Stimulated activated CD8-positive, alpha-beta memory T cell treated with anti-CD3 and anti-CD28 coated beads, Interleukin-4, amount 100 ng/mL, for 48 hours (primary cell): ENCODE measurements around the gene AQR.
"Not testable (repeated sequence)": the region's sequence is repeated elsewhere in the genome, so short reads cannot be mapped to it uniquely, and the experiment has no call there.

Experiments
- DNase-seq: peaks from one replicate; pipeline ENCODE4 v3.0.0-alpha.2; 2020

The AQR gene

GRCh38 chr15:34969340-34970097, at the start of gene AQR:
Gene AQR, minus strand, starts transcription at chr15:34969742. Its CDS starts 129 bp downstream, at chr15:34969613.
- peak; percentile 92 for DNase-seq

GRCh38 chr15:35014241-35014640, 44.7 kb upstream of the AQR start:
- DNase-seq: no peak

- no peak for DNase-seq
These were observed 43.8 kb upstream of the AQR start for GRCh38 chr15:35013370-35013769.

DNA sequence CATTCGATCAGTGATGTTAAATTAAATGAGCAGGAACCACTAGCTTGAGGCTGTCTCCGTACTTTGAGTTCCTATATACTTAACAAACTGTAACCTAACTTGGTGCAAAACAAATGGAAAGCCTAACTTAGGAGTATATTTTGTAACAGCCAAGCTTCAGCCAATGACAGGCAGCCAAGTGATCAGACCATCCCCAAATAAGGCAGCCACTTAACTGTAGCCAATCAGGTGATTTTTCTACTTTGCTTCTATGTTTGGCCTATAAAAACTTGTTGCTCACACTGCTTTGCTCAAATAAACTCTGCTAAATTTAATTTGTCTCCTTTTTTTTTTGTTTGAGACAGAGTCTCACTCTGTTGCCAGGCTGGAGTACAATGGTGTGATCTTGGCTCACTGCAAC, 37.9 kb upstream of the AQR start:
- DNase-seq: no peak

DNA sequence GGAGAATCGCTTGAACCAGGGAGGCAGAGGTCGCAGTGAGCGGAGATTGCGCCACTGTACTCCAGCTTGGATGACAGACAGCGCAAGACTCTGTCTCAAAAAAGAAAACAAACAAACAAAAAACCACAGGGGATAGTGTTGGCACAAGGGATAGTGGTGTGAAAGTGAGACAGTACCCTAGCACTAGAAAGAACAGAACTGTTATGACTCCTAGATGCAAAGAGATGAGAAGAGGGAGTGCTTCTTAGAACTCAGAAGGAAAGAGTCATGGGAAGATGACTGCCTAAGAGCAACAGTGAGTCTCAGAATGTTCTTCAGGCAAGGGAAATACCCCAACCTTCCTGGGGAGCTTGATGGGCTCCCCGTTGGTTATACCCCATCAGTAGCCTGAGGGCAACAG, 36.4 kb upstream of the AQR start:
- no peak for DNase-seq

DNA sequence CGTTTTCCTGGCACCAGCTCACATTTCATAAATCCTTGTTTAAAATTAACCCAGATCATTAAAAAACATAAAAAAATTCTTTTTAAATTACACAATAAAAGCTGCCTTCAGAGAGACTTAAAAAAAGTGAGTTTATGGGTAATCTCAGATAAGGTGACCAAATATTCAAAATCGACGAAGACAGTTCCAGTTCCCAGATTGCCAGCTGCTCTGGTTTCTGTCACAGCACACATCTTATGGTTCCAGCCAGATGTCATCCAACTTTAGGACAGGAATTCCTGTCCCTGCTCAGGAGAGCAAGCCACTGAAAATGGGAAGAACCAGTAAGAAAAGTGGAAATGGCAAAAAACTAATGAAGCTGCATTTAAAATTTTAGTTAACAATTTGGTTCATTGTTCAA, 34.4 kb upstream of the AQR start:
- DNase-seq: no peak

DNA sequence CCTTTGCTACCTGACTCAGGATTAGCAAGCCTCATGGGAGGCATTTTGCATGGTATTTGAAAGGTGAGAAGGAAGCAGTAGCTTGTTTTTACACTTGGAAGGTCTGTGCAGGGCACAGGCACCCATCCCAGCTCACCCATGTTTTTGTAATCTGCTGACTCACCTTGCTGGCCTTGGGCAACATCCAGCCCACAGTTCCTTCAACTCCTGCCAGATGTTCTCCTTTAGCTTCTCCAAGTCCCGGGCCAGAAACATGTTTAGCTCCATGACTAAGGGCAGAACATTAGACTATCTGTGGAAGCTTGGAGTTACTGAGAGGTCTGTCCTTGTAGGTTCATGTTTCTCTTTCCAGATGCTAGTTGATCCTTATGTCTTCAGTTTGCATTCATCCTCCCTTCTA, 31.0 kb upstream of the AQR start:
- DNase-seq: no peak

- DNase-seq: no peak
These were observed 30.4 kb upstream of the AQR start for GRCh38 chr15:34999906-35000305.

GRCh38 chr15:34994925-34995324, 25.4 kb upstream of the AQR start:
- no peak for DNase-seq

GRCh38 chr15:34993877-34994276, 24.3 kb upstream of the AQR start:
- DNase-seq: peak; percentile 39

DNA sequence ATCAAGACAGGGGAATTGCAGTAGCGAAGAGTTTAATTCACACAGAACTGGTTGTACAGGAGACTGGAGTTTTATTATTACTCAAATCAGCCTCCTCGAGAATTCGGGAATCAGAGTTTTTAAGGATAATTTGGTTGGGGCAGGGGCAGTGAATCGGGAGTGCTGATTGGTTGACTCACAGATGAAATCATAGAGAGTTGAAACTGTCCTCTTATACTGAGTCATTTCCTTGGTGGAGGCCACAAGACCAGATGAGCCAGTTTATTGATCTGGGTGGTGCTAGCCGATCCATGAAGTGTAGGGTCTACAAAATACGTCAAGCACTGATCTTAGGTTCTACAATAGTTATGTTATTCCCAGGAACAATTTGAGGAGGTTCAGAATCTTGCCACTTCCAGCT, 23.9 kb upstream of the AQR start:
- no peak for DNase-seq

GRCh38 chr15:34988027-34988902, 18.7 kb upstream of the AQR start, which contains the start of gene ZNF770:
Gene ZNF770, minus strand, starts transcription at chr15:34988287. Its CDS starts 4,853 bp downstream, at chr15:34983434.
- peak; percentile 91 for DNase-seq

DNA sequence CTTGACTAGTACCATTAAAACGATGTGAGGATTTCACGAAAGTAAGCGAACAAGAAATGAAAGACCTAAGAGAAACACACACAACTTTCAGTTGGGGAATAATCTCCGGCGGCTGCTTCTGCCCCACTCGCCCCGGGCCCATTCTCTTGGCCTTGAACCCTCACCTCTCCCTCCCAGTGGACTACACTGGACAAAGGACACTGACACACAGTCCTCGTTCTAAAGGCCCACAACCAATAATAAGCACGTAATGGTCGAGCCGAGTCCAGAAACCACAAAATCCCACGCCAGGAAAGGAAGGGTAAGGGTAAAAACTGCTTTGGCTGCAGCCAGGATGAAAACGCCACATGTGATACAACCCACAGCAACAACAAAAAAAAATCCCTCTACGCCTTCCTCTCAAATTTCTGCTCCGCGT, 18.1 kb upstream of the AQR start:
- peak; percentile 30 for DNase-seq

DNA sequence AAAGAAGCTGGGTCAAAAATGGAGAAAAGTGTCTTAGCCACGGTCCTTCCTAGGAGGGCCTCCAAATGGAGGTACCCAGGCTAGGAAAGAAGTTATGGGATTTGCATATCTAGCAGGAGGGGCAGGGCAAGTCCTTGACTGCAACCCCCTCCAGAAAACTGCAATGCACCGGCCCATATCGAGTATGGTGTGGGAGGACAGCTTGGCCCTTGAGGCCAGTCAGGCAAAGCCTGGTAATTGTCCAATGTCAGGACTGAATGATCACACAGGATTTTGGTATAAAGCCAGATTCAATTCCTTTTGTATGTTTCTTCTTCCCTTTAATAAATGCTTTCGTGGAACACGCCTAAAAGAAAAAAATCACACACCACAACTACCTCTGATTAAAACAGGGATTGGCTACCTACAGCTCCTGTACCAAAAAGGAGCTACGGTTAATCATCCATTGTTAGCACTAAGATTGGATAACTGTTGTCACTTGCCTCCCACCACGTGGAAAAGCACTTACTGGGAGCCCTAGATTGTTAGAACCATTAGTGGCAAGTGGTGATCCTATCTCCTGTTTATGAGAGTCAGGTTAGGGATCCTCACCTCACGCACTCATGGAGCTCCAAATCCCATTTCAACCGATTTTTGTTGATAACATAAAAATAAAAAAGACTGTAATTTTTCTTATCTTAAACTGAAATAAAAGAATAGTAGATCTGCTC, 17.4 kb upstream of the AQR start:
- DNase-seq: no peak

GRCh38 chr15:34986326-34986725, 16.8 kb upstream of the AQR start:
- DNase-seq: no peak

DNA sequence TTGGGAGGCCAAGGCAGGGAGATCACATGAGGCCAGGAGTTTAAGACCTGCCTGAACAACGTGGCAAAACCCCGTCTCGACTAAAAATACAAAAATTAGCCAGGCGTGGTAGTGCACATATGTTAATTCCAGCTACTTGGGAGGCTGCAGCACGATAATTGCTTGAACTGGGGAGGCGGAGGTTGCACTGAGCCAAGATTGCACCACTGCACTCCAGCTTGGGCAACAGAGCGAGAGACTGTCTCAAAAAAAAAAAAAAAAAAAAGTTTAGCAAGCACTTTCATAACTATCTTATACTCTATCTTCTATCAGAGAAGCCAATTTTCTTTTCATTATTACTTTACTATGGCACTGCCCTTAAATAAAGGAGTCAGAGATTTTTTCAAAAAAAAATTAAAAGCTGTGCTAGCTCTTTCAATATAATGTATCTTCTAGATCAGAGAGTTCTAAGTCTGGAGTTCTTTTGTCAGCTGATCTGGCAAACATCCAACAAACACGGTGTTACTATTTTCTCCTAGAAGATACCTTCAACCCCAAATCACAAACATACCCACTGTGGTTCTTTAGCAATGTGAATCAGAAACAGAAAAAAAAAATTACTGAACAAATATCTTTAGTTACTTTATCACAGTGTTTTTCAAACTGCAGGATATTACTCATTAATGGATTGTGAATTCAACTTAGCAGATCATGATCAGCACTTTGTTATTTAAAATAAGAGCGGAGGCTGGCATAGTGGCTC, 15.5 kb upstream of the AQR start:
- DNase-seq: no peak

DNA sequence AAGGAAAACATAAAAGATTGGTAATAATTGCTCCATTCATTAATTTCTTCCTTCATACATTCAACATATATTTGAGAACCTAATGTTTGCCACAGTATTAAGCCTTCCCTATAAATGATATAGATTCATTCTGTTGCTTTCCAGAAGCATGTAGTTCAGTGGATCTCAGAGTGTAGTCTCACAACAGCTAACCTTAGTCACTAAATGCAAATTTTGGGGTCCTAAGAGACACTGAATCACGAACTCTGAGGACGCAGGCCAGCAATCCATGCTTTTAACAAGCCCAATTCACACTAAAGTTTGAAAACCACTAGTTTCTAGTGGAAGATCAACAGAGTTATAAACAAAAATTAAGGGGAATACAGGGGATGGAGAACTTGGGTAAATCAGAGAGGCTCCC, 7.2 kb upstream of the AQR start:
- DNase-seq: no peak

- no peak for DNase-seq
These were observed 6.5 kb upstream of the AQR start for GRCh38 chr15:34976073-34976472.

- no peak for DNase-seq
These were observed 4.0 kb upstream of the AQR start for GRCh38 chr15:34973512-34973911.

GRCh38 chr15:34970098-34970643, 629 bp upstream of the AQR start:
- DNase-seq: not testable (repeated sequence)

DNA sequence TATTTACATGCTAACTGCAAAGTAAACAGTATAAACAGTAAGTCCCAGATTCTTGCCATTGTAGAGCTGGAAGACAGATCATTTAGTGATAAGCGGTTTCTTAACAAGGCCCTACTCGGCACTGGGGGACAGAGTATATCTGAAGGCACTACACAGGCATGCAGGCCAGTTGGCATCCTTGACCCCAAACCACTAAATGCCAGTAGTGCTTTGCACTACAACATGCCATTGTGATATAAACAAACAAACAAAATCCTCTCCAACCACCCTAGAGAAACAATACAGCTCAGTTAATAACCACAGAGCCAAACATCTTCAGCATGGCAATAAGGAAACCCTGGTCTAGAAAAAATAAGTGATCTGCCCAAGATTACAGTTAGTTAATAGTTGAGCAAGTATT, 5.3 kb downstream of the AQR start:
- no peak for DNase-seq

GRCh38 chr15:34953851-34954250, 15.7 kb downstream of the AQR start:
- DNase-seq: no peak
